ENCODE data around the gene S100A14.

Gene S100A14

GRCh38 chr1:153639280-153639679 is 23.2 kb upstream of the S100A14 start:
- TF ChIP-seq CTCF (IDR thresholded peaks at IDR 0.05; ENCODE audit: borderline replicate concordance, insufficient read depth, low read depth, low read length): no peak
- no peak overlapping the region for H3K4me3 ChIP-seq (ENCODE audit: low read depth, low read length)

- TF ChIP-seq CTCF (IDR thresholded peaks at IDR 0.05; ENCODE audit: borderline replicate concordance, insufficient read depth, low read depth, low read length): no peak
- no peak overlapping the region for H3K4me3 ChIP-seq (ENCODE audit: low read depth, low read length)
Measured at GRCh38 chr1:153638261-153638660, 22.1 kb upstream of the S100A14 start.

DNA sequence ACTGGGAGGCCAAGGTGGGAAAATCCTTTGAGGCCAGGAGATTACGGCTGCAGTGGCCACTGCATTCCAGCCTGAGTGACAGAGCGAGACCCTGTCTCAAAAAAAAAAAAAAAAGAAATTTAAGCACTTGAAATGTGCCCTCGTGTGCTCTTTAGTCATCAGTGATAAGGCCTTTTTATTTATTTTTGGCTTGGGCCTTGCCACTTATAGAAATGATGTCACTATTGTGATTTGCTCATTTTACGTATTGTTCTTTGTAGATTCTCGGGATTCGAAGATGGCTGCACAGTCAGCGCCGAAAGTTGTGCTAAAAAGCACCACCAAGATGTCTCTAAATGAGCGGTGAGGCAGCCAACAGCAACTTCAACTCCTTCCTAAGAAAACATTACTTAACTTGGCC is 20.2 kb upstream of the S100A14 start:
- H3K4me3 ChIP-seq (ENCODE audit: low read depth, low read length): no peak overlapping the region
- TF ChIP-seq CTCF (IDR thresholded peaks at IDR 0.05; ENCODE audit: borderline replicate concordance, insufficient read depth, low read depth, low read length): no peak

GRCh38 chr1:153635872-153636271 is 19.7 kb upstream of the S100A14 start:
- TF ChIP-seq CTCF (IDR thresholded peaks at IDR 0.05; ENCODE audit: borderline replicate concordance, insufficient read depth, low read depth, low read length): no peak
- no peak overlapping the region for H3K4me3 ChIP-seq (ENCODE audit: low read depth, low read length)

DNA sequence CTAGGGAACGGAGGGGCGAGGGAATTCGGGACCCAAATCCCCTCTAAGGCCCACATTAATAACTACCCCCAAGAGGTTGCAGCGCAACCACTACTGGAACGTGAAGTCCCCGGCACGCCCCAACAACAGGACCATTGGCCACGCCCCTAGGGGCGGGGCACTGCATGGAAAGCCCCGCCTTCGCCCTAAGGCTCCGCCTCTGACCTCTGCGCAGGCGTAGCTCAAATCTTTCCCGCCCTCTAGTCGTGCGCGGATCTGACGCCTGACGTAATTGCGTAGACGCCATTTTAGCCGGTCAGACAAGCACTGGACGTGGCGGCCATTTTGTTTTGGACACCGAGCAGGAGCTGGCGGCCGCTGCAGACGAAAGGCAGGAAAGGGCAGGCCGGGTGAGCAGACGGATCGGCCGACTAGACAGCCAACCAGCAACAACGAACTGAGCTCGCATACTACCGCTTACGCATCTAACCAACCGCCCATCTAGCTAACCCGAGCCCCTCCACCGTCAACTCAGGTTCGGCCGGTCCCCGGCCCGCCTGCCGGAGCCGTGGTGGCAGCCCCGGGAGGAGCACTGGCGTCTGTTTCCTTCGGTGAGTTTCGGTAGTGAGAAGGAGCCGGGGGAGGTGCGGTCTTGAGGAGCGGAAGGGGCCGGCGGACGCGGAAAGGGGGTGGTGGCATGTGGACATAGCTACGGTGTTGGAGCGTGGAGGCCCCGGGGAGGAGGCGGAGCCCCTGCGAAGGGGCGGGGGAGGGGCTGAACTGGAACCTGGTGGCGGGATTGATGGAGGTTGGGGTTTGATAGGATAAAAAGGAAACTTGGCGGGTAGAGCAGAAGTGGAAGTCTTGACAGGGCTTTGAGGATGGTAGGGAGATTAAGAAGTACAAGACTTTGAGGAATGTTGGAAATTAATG is 17.9 kb upstream of the S100A14 start, which contains the start of gene CHTOP:
Gene CHTOP, plus strand, starts transcription at position 313 of the 912 bp plus-strand sequence. CDS start 2,523 bp downstream, outside the sequence.
- TF ChIP-seq CTCF (IDR thresholded peaks at IDR 0.05; ENCODE audit: borderline replicate concordance, insufficient read depth, low read depth, low read length): no peak
- peak within 1 kb of the TSS; percentile 72 for H3K4me3 ChIP-seq (ENCODE audit: low read depth, low read length)

GRCh38 chr1:153633161-153633753 is 17.1 kb upstream of the S100A14 start:
- H3K4me3 ChIP-seq (ENCODE audit: low read depth, low read length): peak overlapping the region; percentile 36
- no peak for TF ChIP-seq CTCF (IDR thresholded peaks at IDR 0.05; ENCODE audit: borderline replicate concordance, insufficient read depth, low read depth, low read length)
